ENCODE measurements around the gene TK2.

The TK2 gene

GRCh38 chr16:66481081-66481942 lies 68.6 kb downstream of the TK2 start:
- Mint-ChIP-seq H3K36me3 (ENCODE audit: insufficient read depth) (peaks cover 3% of the 10 kb centered on the region), H3K4me1 (ENCODE audit: low read depth in 2 of 2) (peaks cover 20 to 24% of the 10 kb centered on the region in 2 donors), H3K4me3 (no peak overlapping the region), H3K27ac (no peak overlapping the region), H3K9me3 (no peaks in the 10 kb centered on the region), H3K27me3 (no peaks in the 10 kb centered on the region)
- no peak for ATAC-seq (replicated peaks)
- no peak for DNase-seq

- peaks cover 21% of the 10 kb centered on the region in 2 donors for H3K4me1 Mint-ChIP-seq (ENCODE audit: low read depth in 2 of 2)
- no peak overlapping the region for H3K27ac Mint-ChIP-seq
Measured at GRCh38 chr16:66480265-66481080, 69.4 kb downstream of the TK2 start.

GRCh38 chr16:66479661-66480264 lies 70.2 kb downstream of the TK2 start:
- Mint-ChIP-seq H3K27ac (no peak overlapping the region), H3K9me3 (no peaks in the 10 kb centered on the region), H3K27me3 (no peaks in the 10 kb centered on the region), H3K4me1 (ENCODE audit: low read depth in 2 of 2) (peaks cover 27 to 28% of the 10 kb centered on the region in 2 donors), H3K36me3 (ENCODE audit: insufficient read depth) (peaks cover 3% of the 10 kb centered on the region), H3K4me3 (no peak overlapping the region)
- no peak for ATAC-seq (replicated peaks)
- DNase-seq = no peak

More at GRCh38 chr16:66480265-66481080, 69.4 kb downstream of the TK2 start:
- ATAC-seq (replicated peaks) = no peak
- H3K4me3 Mint-ChIP-seq = no peak overlapping the region
- no peaks in the 10 kb centered on the region for H3K27me3 Mint-ChIP-seq
- peaks cover 3% of the 10 kb centered on the region for H3K36me3 Mint-ChIP-seq (ENCODE audit: insufficient read depth)
- DNase-seq = no peak
- H3K9me3 Mint-ChIP-seq = no peaks in the 10 kb centered on the region

GRCh38 chr16:66478733-66479511 lies 71.0 kb downstream of the TK2 start:
- no peaks in the 10 kb centered on the region for H3K9me3 Mint-ChIP-seq

GRCh38 chr16:66477028-66477515 lies 72.8 kb downstream of the TK2 start:
- peaks cover 26 to 27% of the 10 kb centered on the region in 2 donors for H3K4me1 Mint-ChIP-seq (ENCODE audit: low read depth in 2 of 2)
- H3K9me3 Mint-ChIP-seq = no peaks in the 10 kb centered on the region
- H3K36me3 Mint-ChIP-seq (ENCODE audit: insufficient read depth) = peaks cover 3% of the 10 kb centered on the region
- H3K27me3 Mint-ChIP-seq = no peaks in the 10 kb centered on the region
- no peak for ATAC-seq (replicated peaks)
- no peak for DNase-seq
- no peak overlapping the region for H3K4me3 Mint-ChIP-seq
- peak overlapping the region; percentile 19 to 27 for H3K27ac Mint-ChIP-seq

More at GRCh38 chr16:66478733-66479511, 71.0 kb downstream of the TK2 start:
- H3K27ac Mint-ChIP-seq = peak overlapping the region in 1 of 2 donors; percentile 27
- peaks cover 3% of the 10 kb centered on the region for H3K36me3 Mint-ChIP-seq (ENCODE audit: insufficient read depth)
- peak overlapping the region in 1 of 2 donors; percentile 29 for H3K4me3 Mint-ChIP-seq
- DNase-seq = peak; percentile 74 to 79 (median 75)
- H3K27me3 Mint-ChIP-seq = no peaks in the 10 kb centered on the region
- H3K4me1 Mint-ChIP-seq (ENCODE audit: low read depth in 2 of 2) = peaks cover 29 to 30% of the 10 kb centered on the region in 2 donors
- peak; percentile 88 for ATAC-seq (replicated peaks)

GRCh38 chr16:66476328-66477027 lies 73.4 kb downstream of the TK2 start:
- Mint-ChIP-seq H3K27me3 (no peaks in the 10 kb centered on the region), H3K36me3 (ENCODE audit: insufficient read depth) (peaks cover 3% of the 10 kb centered on the region), H3K27ac (peak overlapping the region in 1 of 2 donors; percentile 19), H3K4me1 (ENCODE audit: low read depth in 2 of 2) (peaks cover 26 to 27% of the 10 kb centered on the region in 2 donors), H3K9me3 (no peaks in the 10 kb centered on the region), H3K4me3 (no peak overlapping the region)
- ATAC-seq (replicated peaks) (no peak), DNase-seq (peak in 2 of 3 experiments; percentile 23 to 24)

GRCh38 chr16:66475232-66475631 lies 74.7 kb downstream of the TK2 start:
- Mint-ChIP-seq H3K4me3 (no peak overlapping the region), H3K4me1 (ENCODE audit: low read depth in 2 of 2) (peaks cover 26 to 27% of the 10 kb centered on the region in 2 donors), H3K9me3 (no peaks in the 10 kb centered on the region), H3K27me3 (no peaks in the 10 kb centered on the region), H3K27ac (peak overlapping the region; percentile 27 to 93), H3K36me3 (ENCODE audit: insufficient read depth) (peaks cover 3% of the 10 kb centered on the region)
- ATAC-seq (replicated peaks) (no peak), DNase-seq (no peak)

GRCh38 chr16:66474750-66475199 lies 75.1 kb downstream of the TK2 start:
- ATAC-seq (replicated peaks) (peak; percentile 83), DNase-seq (peak; percentile 50 to 55 (median 52))
- no peaks in the 10 kb centered on the region for H3K9me3 Mint-ChIP-seq
- peaks cover 3% of the 10 kb centered on the region for H3K36me3 Mint-ChIP-seq (ENCODE audit: insufficient read depth)
- peaks cover 26 to 27% of the 10 kb centered on the region in 2 donors for H3K4me1 Mint-ChIP-seq (ENCODE audit: low read depth in 2 of 2)
- H3K27me3 Mint-ChIP-seq = no peaks in the 10 kb centered on the region
- peak overlapping the region; percentile 27 to 93 for H3K27ac Mint-ChIP-seq
- peak overlapping the region in 1 of 2 donors; percentile 47 for H3K4me3 Mint-ChIP-seq

- ATAC-seq (replicated peaks) = no peak
- Mint-ChIP-seq H3K4me3 (no peak overlapping the region), H3K27me3 (peaks cover 3 to 8% of the 10 kb centered on the region in 2 donors), H3K4me1 (ENCODE audit: low read depth in 2 of 2) (peaks cover 24 to 31% of the 10 kb centered on the region in 2 donors), H3K36me3 (ENCODE audit: insufficient read depth) (peaks cover 3% of the 10 kb centered on the region), H3K9me3 (no peaks in the 10 kb centered on the region), H3K27ac (peak overlapping the region; percentile 27 to 93)
- no peak for DNase-seq
Measured at GRCh38 chr16:66473654-66474519, 76.0 kb downstream of the TK2 start.

GRCh38 chr16:66473051-66473571 lies 76.8 kb downstream of the TK2 start:
- DNase-seq (no peak), ATAC-seq (replicated peaks) (no peak)
- H3K36me3 Mint-ChIP-seq (ENCODE audit: insufficient read depth) = peaks cover 3% of the 10 kb centered on the region
- no peak overlapping the region for H3K27ac Mint-ChIP-seq
- no peaks in the 10 kb centered on the region for H3K9me3 Mint-ChIP-seq
- H3K27me3 Mint-ChIP-seq = peaks cover 8 to 16% of the 10 kb centered on the region in 2 donors
- no peak overlapping the region for H3K4me3 Mint-ChIP-seq
- peaks cover 19 to 26% of the 10 kb centered on the region in 2 donors for H3K4me1 Mint-ChIP-seq (ENCODE audit: low read depth in 2 of 2)

GRCh38 chr16:66471716-66472393 lies 78.1 kb downstream of the TK2 start:
- Mint-ChIP-seq H3K36me3 (ENCODE audit: insufficient read depth) (no peaks in the 10 kb centered on the region), H3K27ac (no peak overlapping the region), H3K9me3 (no peaks in the 10 kb centered on the region), H3K4me3 (no peak overlapping the region), H3K27me3 (peaks cover 20 to 28% of the 10 kb centered on the region in 2 donors), H3K4me1 (ENCODE audit: low read depth in 2 of 2) (peaks cover 19 to 20% of the 10 kb centered on the region in 2 donors)
- DNase-seq (no peak), ATAC-seq (replicated peaks) (no peak)

All from effector memory CD8-positive, alpha-beta T cell (primary cell).